Activated naive CD4-positive, alpha-beta T cell treated with Interleukin-2 at 50 U/mL for 16 hours (primary cell): Measurements from ENCODE around the gene C12orf42.

Experiments used
- DNase-seq: peaks from one replicate; pipeline ENCODE4 v3.0.0-alpha.2; 2020

The C12orf42 gene

GRCh38 chr12:103495469-103496456, at the start of gene C12orf42:
Gene C12orf42, minus strand, starts transcription at chr12:103495968. Its CDS starts 17,542 bp downstream, at chr12:103478426.
- DNase-seq, result peak; percentile 48

GRCh38 chr12:103542078-103542477, 46.3 kb upstream of the C12orf42 start:
- no peak for DNase-seq

GRCh38 chr12:103540319-103540718, 44.6 kb upstream of the C12orf42 start:
- no peak for DNase-seq

GRCh38 chr12:103538397-103538796, 42.6 kb upstream of the C12orf42 start:
- no peak for DNase-seq

GRCh38 chr12:103530307-103531066, 34.7 kb upstream of the C12orf42 start:
- DNase-seq, result no peak

- DNase-seq, result no peak
Measured at GRCh38 chr12:103529306-103529705, 33.5 kb upstream of the C12orf42 start.

GRCh38 chr12:103524238-103524875, 28.6 kb upstream of the C12orf42 start:
- no peak for DNase-seq

- DNase-seq, result no peak
Measured at GRCh38 chr12:103523771-103524170, 28.0 kb upstream of the C12orf42 start.

- DNase-seq, result no peak
Measured at GRCh38 chr12:103520686-103521215, 25.0 kb upstream of the C12orf42 start.

GRCh38 chr12:103519632-103520031, 23.9 kb upstream of the C12orf42 start:
- no peak for DNase-seq

- DNase-seq, result no peak
Measured at GRCh38 chr12:103518899-103519298, 23.1 kb upstream of the C12orf42 start.

- DNase-seq, result no peak
Measured at GRCh38 chr12:103517161-103517560, 21.4 kb upstream of the C12orf42 start.

- DNase-seq, result no peak
Measured at GRCh38 chr12:103515341-103515740, 19.6 kb upstream of the C12orf42 start.

- DNase-seq, result no peak
Measured at GRCh38 chr12:103513875-103514274, 18.1 kb upstream of the C12orf42 start.

GRCh38 chr12:103505371-103506236, 9.8 kb upstream of the C12orf42 start:
- peak; percentile 48 for DNase-seq

- no peak for DNase-seq
Measured at GRCh38 chr12:103504606-103505005, 8.8 kb upstream of the C12orf42 start.

GRCh38 chr12:103503546-103504480, 8.0 kb upstream of the C12orf42 start:
- DNase-seq, result peak; percentile 46

- no peak for DNase-seq
Measured at GRCh38 chr12:103501447-103501846, 5.7 kb upstream of the C12orf42 start.

GRCh38 chr12:103499571-103499970, 3.8 kb upstream of the C12orf42 start:
- DNase-seq, result no peak

GRCh38 chr12:103498990-103499389, 3.2 kb upstream of the C12orf42 start:
- DNase-seq, result no peak
